ENCODE data around the gene PHACTR4.
"Not testable (repeated sequence)": the region's sequence is repeated elsewhere in the genome, so short reads cannot be mapped to it uniquely, and the experiment has no call there.

PHACTR4 gene

GRCh38 chr1:28369371-28370238 lies at the start of gene PHACTR4:
Gene PHACTR4, plus strand, starts transcription at chr1:28369740. Its CDS starts 37,708 bp downstream, at chr1:28407448.
- peak; percentile 20 for FAIRE-seq

GRCh38 chr1:28322194-28322593 lies 47.3 kb upstream of the PHACTR4 start:
- no peak for FAIRE-seq

- no peak for FAIRE-seq
Measured at GRCh38 chr1:28323720-28324119, 45.8 kb upstream of the PHACTR4 start.

- no peak for FAIRE-seq
Measured at GRCh38 chr1:28326515-28326914, 43.0 kb upstream of the PHACTR4 start.

- FAIRE-seq = no peak
Measured at GRCh38 chr1:28326984-28327383, 42.6 kb upstream of the PHACTR4 start.

- not testable (repeated sequence) for FAIRE-seq
Measured at GRCh38 chr1:28327431-28327830, 42.1 kb upstream of the PHACTR4 start.

GRCh38 chr1:28328228-28328648 lies 41.3 kb upstream of the PHACTR4 start:
- FAIRE-seq = no peak

GRCh38 chr1:28329395-28330153 lies 40.0 kb upstream of the PHACTR4 start:
- no peak for FAIRE-seq

GRCh38 chr1:28338897-28339296 lies 30.6 kb upstream of the PHACTR4 start:
- no peak for FAIRE-seq

GRCh38 chr1:28339551-28339950 lies 30.0 kb upstream of the PHACTR4 start:
- no peak for FAIRE-seq

GRCh38 chr1:28340221-28340974 lies 29.1 kb upstream of the PHACTR4 start:
- FAIRE-seq = no peak

- FAIRE-seq = no peak
Measured at GRCh38 chr1:28341591-28341990, 27.9 kb upstream of the PHACTR4 start.

- no peak for FAIRE-seq
Measured at GRCh38 chr1:28343405-28343804, 26.1 kb upstream of the PHACTR4 start.

- not testable (repeated sequence) for FAIRE-seq
Measured at GRCh38 chr1:28353248-28353810, 16.2 kb upstream of the PHACTR4 start.

GRCh38 chr1:28354121-28354520 lies 15.4 kb upstream of the PHACTR4 start:
- no peak for FAIRE-seq

GRCh38 chr1:28358716-28359115 lies 10.8 kb upstream of the PHACTR4 start:
- FAIRE-seq = no peak

GRCh38 chr1:28359592-28360239 lies 9.8 kb upstream of the PHACTR4 start:
- peak; percentile 49 for FAIRE-seq

- no peak for FAIRE-seq
Measured at GRCh38 chr1:28364888-28365287, 4.7 kb upstream of the PHACTR4 start.

- FAIRE-seq = no peak
Measured at GRCh38 chr1:28365864-28366263, 3.7 kb upstream of the PHACTR4 start.

- not testable (repeated sequence) for FAIRE-seq
Measured at GRCh38 chr1:28368608-28369007, 932 bp upstream of the PHACTR4 start.

GRCh38 chr1:28370239-28371009 lies 884 bp downstream of the PHACTR4 start:
- FAIRE-seq = no peak

GRCh38 chr1:28371010-28371377 lies 1.5 kb downstream of the PHACTR4 start:
- no peak for FAIRE-seq
